GM19324 (cell line): ENCODE measurements around the gene TMEM250.

Source experiments
- ATAC-seq: cut with Tn5 transposase; IDR thresholded peaks from one replicate; pipeline ENCODE4 v1.9.1; 2021; ENCODE audit warnings: mild to moderate bottlenecking, moderate library complexity; ENCODE audit not compliant: unreplicated experiment, low FRiP score

TMEM250 gene

GRCh38 chr9:136085815-136086212, 32.9 kb downstream of the TMEM250 start:
- ATAC-seq: no peak

- no peak for ATAC-seq
Observed at GRCh38 chr9:136084063-136084944, 34.4 kb downstream of the TMEM250 start.

- ATAC-seq: no peak
Observed at GRCh38 chr9:136083558-136084062, 35.1 kb downstream of the TMEM250 start.

- ATAC-seq: no peak
Observed at GRCh38 chr9:136082496-136083361, 35.9 kb downstream of the TMEM250 start.

DNA sequence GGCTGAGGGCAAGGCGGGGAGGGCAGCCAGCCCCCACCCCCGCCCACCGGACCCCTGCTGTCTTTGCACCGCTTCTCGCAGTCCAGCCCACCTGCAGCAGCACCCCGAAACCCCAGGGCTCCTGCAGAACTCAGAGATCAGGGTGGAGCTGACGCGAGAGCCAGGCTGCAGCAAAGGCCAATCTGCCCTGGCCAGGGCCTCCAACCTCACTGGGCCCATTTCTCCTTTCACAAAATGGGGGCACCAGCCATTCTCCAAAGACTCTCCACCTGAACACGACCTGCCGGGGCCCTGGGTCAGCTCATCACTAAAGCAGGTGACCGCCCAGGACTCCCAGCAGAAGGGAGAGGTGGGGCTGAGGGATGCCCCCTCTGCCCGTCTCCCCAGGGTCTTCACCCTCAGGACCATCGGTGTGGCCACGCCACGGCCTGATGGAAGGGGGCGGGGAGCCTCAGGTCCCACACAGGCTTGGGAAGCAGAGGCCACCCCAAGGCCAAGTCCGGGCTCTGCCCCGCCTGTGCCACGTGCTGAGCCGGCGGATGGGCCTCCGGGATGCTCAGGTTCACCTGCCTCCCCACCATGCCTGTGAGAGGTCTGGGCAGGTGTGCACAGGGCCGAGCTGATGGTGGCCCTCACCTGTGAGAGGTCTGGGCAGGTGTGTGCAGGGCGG, 36.7 kb downstream of the TMEM250 start:
- no peak for ATAC-seq

GRCh38 chr9:136081113-136081825, 37.4 kb downstream of the TMEM250 start:
- ATAC-seq: no peak

DNA sequence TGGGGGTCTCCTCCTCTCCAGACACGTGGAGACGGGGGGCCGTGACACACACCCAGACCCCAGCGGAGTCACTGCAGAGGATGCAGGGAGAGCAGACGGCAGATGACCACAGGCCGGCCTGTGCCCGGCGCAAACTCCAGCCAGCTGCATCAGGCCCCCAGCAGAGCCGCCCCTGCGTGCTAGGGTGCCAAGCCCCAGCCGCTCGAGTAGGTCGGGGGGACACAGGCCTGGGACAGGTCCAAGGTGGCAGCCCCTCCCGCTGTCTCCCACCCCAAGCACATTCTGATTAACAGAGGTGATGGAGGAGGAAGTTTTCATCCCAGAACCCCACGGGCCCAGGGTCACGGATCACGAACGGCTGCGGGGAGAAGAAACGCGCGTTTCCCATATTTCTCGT, 38.0 kb downstream of the TMEM250 start:
- ATAC-seq: no peak

- no peak for ATAC-seq
Observed at GRCh38 chr9:136079916-136080246, 38.8 kb downstream of the TMEM250 start.

- no peak for ATAC-seq
Observed at GRCh38 chr9:136079211-136079915, 39.3 kb downstream of the TMEM250 start.

- ATAC-seq: no peak
Observed at GRCh38 chr9:136078498-136079011, 40.1 kb downstream of the TMEM250 start.

DNA sequence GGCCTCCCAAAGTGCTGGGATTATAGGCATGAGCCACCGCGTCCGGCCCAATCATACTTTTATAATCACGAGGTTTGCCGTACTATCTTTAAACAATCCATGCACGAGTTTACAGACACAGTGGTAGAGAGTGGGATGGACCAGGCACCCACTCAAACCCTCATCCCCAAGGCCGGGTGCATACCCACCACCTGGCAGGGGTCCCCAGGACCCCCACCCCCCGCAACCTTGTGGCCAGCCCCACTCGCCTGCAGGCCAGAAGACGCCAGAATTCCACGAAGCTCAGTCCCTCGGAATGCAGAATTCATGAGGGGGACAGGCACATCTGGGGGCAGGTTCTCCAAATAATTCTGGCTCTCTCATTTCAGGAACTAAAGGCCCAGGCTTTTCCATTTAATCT, 40.7 kb downstream of the TMEM250 start:
- no peak for ATAC-seq

GRCh38 chr9:136077491-136077890, 41.2 kb downstream of the TMEM250 start:
- ATAC-seq: no peak

DNA sequence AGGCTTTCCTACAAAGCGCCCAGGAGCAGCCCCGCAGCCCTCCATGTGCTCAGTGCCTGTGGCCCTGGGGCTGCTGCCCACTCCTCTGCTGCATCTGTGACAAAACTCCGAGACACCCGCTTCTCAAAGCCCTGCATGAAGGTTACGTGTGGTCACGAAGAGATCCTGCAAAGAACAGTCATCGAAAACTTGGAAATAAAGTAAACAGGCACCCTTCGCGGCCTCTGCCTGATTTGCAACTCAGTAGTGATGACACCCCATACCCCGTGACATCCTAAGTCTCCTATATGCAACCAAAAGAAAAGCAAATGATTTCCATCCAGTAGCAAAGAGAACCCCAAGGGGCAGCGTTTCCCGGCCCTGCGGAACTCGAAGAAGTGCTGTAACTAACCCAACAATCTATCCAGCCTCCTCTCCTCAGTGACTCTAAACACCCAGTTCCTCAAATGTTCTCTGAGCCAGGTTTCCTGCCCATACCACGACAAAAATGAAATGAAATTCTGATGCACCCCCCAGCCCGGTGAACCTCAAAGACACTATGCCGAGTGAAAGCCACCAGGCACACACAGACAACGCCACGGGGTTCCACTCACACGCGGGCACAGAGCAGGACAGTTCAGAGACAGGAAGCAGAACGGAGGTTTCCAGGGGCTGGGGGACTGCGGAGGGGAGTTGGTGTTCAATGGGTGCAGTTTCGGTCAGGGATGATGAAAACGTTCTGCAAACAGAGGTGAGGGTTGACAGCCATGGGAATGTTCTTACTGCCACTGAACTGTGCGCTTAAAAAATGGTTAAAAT, 42.6 kb downstream of the TMEM250 start:
- ATAC-seq: no peak

- no peak for ATAC-seq
Observed at GRCh38 chr9:136075134-136075841, 43.4 kb downstream of the TMEM250 start.

- ATAC-seq: no peak
Observed at GRCh38 chr9:136074706-136075105, 44.0 kb downstream of the TMEM250 start.
